ENCODE results near the gene TSN.

TSN gene

GRCh38 chr2:121774235-121774634, 18.8 kb downstream of the TSN start:
- Histone ChIP-seq H2BK120ac (ENCODE audit: low read depth, low read length) (no peak overlapping the region), H2BK12ac (ENCODE audit: low read length) (no peak overlapping the region), H3K27me3 (ENCODE audit: control insufficient read depth in 3 of 3, insufficient read depth in 3 of 3, low read depth in 1 of 3, low read length in 3 of 3) (no peaks in the 10 kb centered on the region), H3K36me3 (replicated peaks in 1 of 2; ENCODE audit: control insufficient read depth in 2 of 2, insufficient read depth in 2 of 2, low read length in 2 of 2) (peaks cover 2 to 5% of the 10 kb centered on the region in 2 donors), H3K9me3 (replicated peaks in 1 of 2; ENCODE audit: control insufficient read depth in 2 of 2, insufficient read depth in 1 of 2, low read depth in 1 of 2, low read length in 2 of 2) (no peaks in the 10 kb centered on the region), H2BK5ac (ENCODE audit: low read length) (no peak overlapping the region), H3K4ac (ENCODE audit: low read length) (no peak overlapping the region), H3K4me2 (ENCODE audit: insufficient read depth, low read length, poor library complexity, severe bottlenecking) (no peak overlapping the region), H3K4me3 (ENCODE audit: low read length in 2 of 2) (no peak overlapping the region), H4K8ac (ENCODE audit: low read depth, low read length) (no peak overlapping the region), H2AK5ac (ENCODE audit: low read depth, low read length) (no peak overlapping the region), H4K91ac (ENCODE audit: low read depth, low read length, poor library complexity) (no peak overlapping the region), H3K4me1 (ENCODE audit: control insufficient read depth in 2 of 2, insufficient read depth in 1 of 2, low read depth in 1 of 2, low read length in 2 of 2) (peaks cover 2 to 7% of the 10 kb centered on the region in 2 donors), H3K27ac (replicated peaks; ENCODE audit: low read length) (no peak overlapping the region), H3K79me1 (ENCODE audit: low read depth, low read length) (no peaks in the 10 kb centered on the region), H3K18ac (ENCODE audit: low read length) (no peak overlapping the region), H2BK15ac (ENCODE audit: low read length) (no peak overlapping the region), H3K23ac (ENCODE audit: low read depth, low read length, poor library complexity) (no peak overlapping the region), H2AFZ (ENCODE audit: low read length) (no peak overlapping the region), H3K9ac (ENCODE audit: low read depth, low read length, poor library complexity) (no peak overlapping the region), H3K14ac (ENCODE audit: low read length) (no peak overlapping the region)
- DNase-seq (ENCODE audit: low spot score) = no peak
- no CpG with 5 or more reads among the region's 13 CpGs for WGBS, 2 donors (ENCODE audit: extremely low coverage in 2 of 2, insufficient read length in 2 of 2, insufficient replicate concordance in 1 of 2)

- Histone ChIP-seq H4K91ac (ENCODE audit: low read depth, low read length, poor library complexity) (no peak overlapping the region), H3K4me1 (ENCODE audit: control insufficient read depth in 2 of 2, insufficient read depth in 1 of 2, low read depth in 1 of 2, low read length in 2 of 2) (peaks cover 2 to 7% of the 10 kb centered on the region in 2 donors), H2BK120ac (ENCODE audit: low read depth, low read length) (no peak overlapping the region), H2AK5ac (ENCODE audit: low read depth, low read length) (no peak overlapping the region), H3K4me3 (ENCODE audit: low read length in 2 of 2) (no peak overlapping the region), H3K18ac (ENCODE audit: low read length) (no peak overlapping the region), H3K9ac (ENCODE audit: low read depth, low read length, poor library complexity) (no peak overlapping the region), H2BK5ac (ENCODE audit: low read length) (no peak overlapping the region), H3K4me2 (ENCODE audit: insufficient read depth, low read length, poor library complexity, severe bottlenecking) (no peak overlapping the region), H2AFZ (ENCODE audit: low read length) (no peak overlapping the region), H3K36me3 (replicated peaks in 1 of 2; ENCODE audit: control insufficient read depth in 2 of 2, insufficient read depth in 2 of 2, low read length in 2 of 2) (peaks cover 0 to 2% of the 10 kb centered on the region in 2 donors), H2BK12ac (ENCODE audit: low read length) (no peak overlapping the region), H3K14ac (ENCODE audit: low read length) (no peak overlapping the region), H3K79me1 (ENCODE audit: low read depth, low read length) (no peaks in the 10 kb centered on the region), H3K4ac (ENCODE audit: low read length) (no peak overlapping the region), H3K27me3 (ENCODE audit: control insufficient read depth in 3 of 3, insufficient read depth in 3 of 3, low read depth in 1 of 3, low read length in 3 of 3) (no peaks in the 10 kb centered on the region), H2BK15ac (ENCODE audit: low read length) (no peak overlapping the region), H4K8ac (ENCODE audit: low read depth, low read length) (no peak overlapping the region), H3K27ac (replicated peaks; ENCODE audit: low read length) (no peak overlapping the region), H3K23ac (ENCODE audit: low read depth, low read length, poor library complexity) (no peak overlapping the region), H3K9me3 (replicated peaks in 1 of 2; ENCODE audit: control insufficient read depth in 2 of 2, insufficient read depth in 1 of 2, low read depth in 1 of 2, low read length in 2 of 2) (no peaks in the 10 kb centered on the region)
- DNase-seq (ENCODE audit: low spot score) = no peak
- no CpG with 5 or more reads among the region's 3 CpGs for WGBS, 2 donors (ENCODE audit: extremely low coverage in 2 of 2, insufficient read length in 2 of 2, insufficient replicate concordance in 1 of 2)
These were observed 20.9 kb downstream of the TSN start for GRCh38 chr2:121776361-121776760.

GRCh38 chr2:121776885-121777698, 21.6 kb downstream of the TSN start:
- H4K8ac ChIP-seq (ENCODE audit: low read depth, low read length) = no peak overlapping the region
- H2BK12ac ChIP-seq (ENCODE audit: low read length) = no peak overlapping the region
- no peak overlapping the region for H2BK5ac ChIP-seq (ENCODE audit: low read length)
- H3K36me3 ChIP-seq (replicated peaks in 1 of 2; ENCODE audit: control insufficient read depth in 2 of 2, insufficient read depth in 2 of 2, low read length in 2 of 2) = no peaks in the 10 kb centered on the region
- H2AK5ac ChIP-seq (ENCODE audit: low read depth, low read length) = no peak overlapping the region
- no peaks in the 10 kb centered on the region for H3K27me3 ChIP-seq (ENCODE audit: control insufficient read depth in 3 of 3, insufficient read depth in 3 of 3, low read depth in 1 of 3, low read length in 3 of 3)
- no peak overlapping the region for H3K23ac ChIP-seq (ENCODE audit: low read depth, low read length, poor library complexity)
- WGBS, 2 donors (ENCODE audit: extremely low coverage in 2 of 2, insufficient read length in 2 of 2, insufficient replicate concordance in 1 of 2) = no CpG with 5 or more reads among the region's 12 CpGs
- no peak overlapping the region for H2BK15ac ChIP-seq (ENCODE audit: low read length)
- H3K14ac ChIP-seq (ENCODE audit: low read length) = no peak overlapping the region
- H2AFZ ChIP-seq (ENCODE audit: low read length) = no peak overlapping the region
- peaks cover 2 to 7% of the 10 kb centered on the region in 2 donors for H3K4me1 ChIP-seq (ENCODE audit: control insufficient read depth in 2 of 2, insufficient read depth in 1 of 2, low read depth in 1 of 2, low read length in 2 of 2)
- H3K27ac ChIP-seq (replicated peaks; ENCODE audit: low read length) = no peak overlapping the region
- no peak overlapping the region for H4K91ac ChIP-seq (ENCODE audit: low read depth, low read length, poor library complexity)
- no peak overlapping the region for H3K4me3 ChIP-seq (ENCODE audit: low read length in 2 of 2)
- H3K4me2 ChIP-seq (ENCODE audit: insufficient read depth, low read length, poor library complexity, severe bottlenecking) = no peak overlapping the region
- H3K9me3 ChIP-seq (replicated peaks in 1 of 2; ENCODE audit: control insufficient read depth in 2 of 2, insufficient read depth in 1 of 2, low read depth in 1 of 2, low read length in 2 of 2) = no peaks in the 10 kb centered on the region
- no peaks in the 10 kb centered on the region for H3K79me1 ChIP-seq (ENCODE audit: low read depth, low read length)
- H3K9ac ChIP-seq (ENCODE audit: low read depth, low read length, poor library complexity) = no peak overlapping the region
- no peak overlapping the region for H2BK120ac ChIP-seq (ENCODE audit: low read depth, low read length)
- no peak overlapping the region for H3K4ac ChIP-seq (ENCODE audit: low read length)
- H3K18ac ChIP-seq (ENCODE audit: low read length) = no peak overlapping the region
- no peak for DNase-seq (ENCODE audit: low spot score)

- Histone ChIP-seq H2AK5ac (ENCODE audit: low read depth, low read length) (no peak overlapping the region), H3K14ac (ENCODE audit: low read length) (no peak overlapping the region), H3K36me3 (replicated peaks in 1 of 2; ENCODE audit: control insufficient read depth in 2 of 2, insufficient read depth in 2 of 2, low read length in 2 of 2) (no peaks in the 10 kb centered on the region), H3K4me3 (ENCODE audit: low read length in 2 of 2) (no peak overlapping the region), H3K9me3 (replicated peaks in 1 of 2; ENCODE audit: control insufficient read depth in 2 of 2, insufficient read depth in 1 of 2, low read depth in 1 of 2, low read length in 2 of 2) (no peaks in the 10 kb centered on the region), H4K8ac (ENCODE audit: low read depth, low read length) (no peak overlapping the region), H3K4ac (ENCODE audit: low read length) (no peak overlapping the region), H3K27ac (replicated peaks; ENCODE audit: low read length) (no peak overlapping the region), H2BK120ac (ENCODE audit: low read depth, low read length) (no peak overlapping the region), H3K27me3 (ENCODE audit: control insufficient read depth in 3 of 3, insufficient read depth in 3 of 3, low read depth in 1 of 3, low read length in 3 of 3) (no peaks in the 10 kb centered on the region), H3K23ac (ENCODE audit: low read depth, low read length, poor library complexity) (no peak overlapping the region), H3K9ac (ENCODE audit: low read depth, low read length, poor library complexity) (no peak overlapping the region), H3K4me1 (ENCODE audit: control insufficient read depth in 2 of 2, insufficient read depth in 1 of 2, low read depth in 1 of 2, low read length in 2 of 2) (peaks cover 2% of the 10 kb centered on the region in 2 donors), H3K18ac (ENCODE audit: low read length) (no peak overlapping the region), H2BK12ac (ENCODE audit: low read length) (no peak overlapping the region), H3K79me1 (ENCODE audit: low read depth, low read length) (no peaks in the 10 kb centered on the region), H3K4me2 (ENCODE audit: insufficient read depth, low read length, poor library complexity, severe bottlenecking) (no peak overlapping the region), H2BK5ac (ENCODE audit: low read length) (no peak overlapping the region), H4K91ac (ENCODE audit: low read depth, low read length, poor library complexity) (no peak overlapping the region), H2AFZ (ENCODE audit: low read length) (no peak overlapping the region), H2BK15ac (ENCODE audit: low read length) (no peak overlapping the region)
- no CpG with 5 or more reads among the region's 1 CpG for whole genome bisulfite sequencing, 2 donors (ENCODE audit: extremely low coverage in 2 of 2, insufficient read length in 2 of 2, insufficient replicate concordance in 1 of 2)
- no peak for DNase-seq (ENCODE audit: low spot score)
These were observed 22.2 kb downstream of the TSN start for GRCh38 chr2:121777699-121778058.

Measured in neuronal stem cell (in vitro differentiated cells).